ENCODE data around the gene CRADD. TPM values are rescaled to one million over a fixed set of nuclear protein-coding genes. Genes with fewer than 3 reads are reported as not detected.

The CRADD gene
- total and polyA plus RNA-seq, 2 of the 4 experiments (the other 2 are of a cell fraction) = 11.1 to 14.0 TPM

GRCh38 chr12:93751864-93752610, 74.9 kb downstream of the CRADD start:
- Histone ChIP-seq H3K27me3 (ENCODE audit: control insufficient read depth, insufficient read depth, low read length) (no peaks in the 10 kb centered on the region; the same call in 1 of the 2 replicates), H3K36me3 (ENCODE audit: control insufficient read depth, insufficient read depth, low read length) (no peaks in the 10 kb centered on the region), H2AK5ac (ENCODE audit: low read depth, low read length) (peak overlapping the region; percentile 41; the same call in 1 of the 2 replicates), H3K18ac (ENCODE audit: low read depth, low read length) (peak overlapping the region; percentile 87), H3K56ac (ENCODE audit: extremely low read depth, insufficient read depth, low read length) (no peak overlapping the region), H3K4me1 (ENCODE audit: control insufficient read depth, insufficient read depth, low read length) (peaks cover 10% of the 10 kb centered on the region), H3K9me1 (ENCODE audit: insufficient read depth, low read length) (0 out of 2 replicates have a peak, but pooled peaks cover 5% of the 10 kb centered on the region), H2BK20ac (ENCODE audit: low read depth, low read length) (peak overlapping the region; percentile 30), H3K27ac (ENCODE audit: insufficient read depth, low read length) (peak overlapping the region; percentile 86), H2BK5ac (ENCODE audit: low read depth, low read length, poor library complexity, severe bottlenecking) (peak overlapping the region; percentile 67), H3K9me3 (ENCODE audit: control insufficient read depth, insufficient read depth, low read length) (peaks cover 10% of the 10 kb centered on the region), H3K9ac (ENCODE audit: low read depth, low read length) (no peak overlapping the region), H2BK120ac (ENCODE audit: low read depth, low read length) (peak overlapping the region; percentile 73), H4K8ac (ENCODE audit: low read depth in 2 of 2, low read length in 2 of 2) (peak overlapping the region; percentile 20 to 63; a peak in 3 of 4 replicates), H3K4ac (ENCODE audit: low read depth, low read length) (peak overlapping the region; percentile 57; the same call in 1 of the 2 replicates), H3K79me1 (ENCODE audit: low read depth in 1 of 2, low read length in 2 of 2) (peaks cover 0 to 2% of the 10 kb centered on the region in 2 experiments; a peak in 2 of 4 replicates), H3K14ac (replicated peaks; ENCODE audit: low read depth, low read length) (peak overlapping the region; percentile 39; the same call in 1 of the 2 replicates), H3K4me2 (ENCODE audit: low read depth, low read length) (peak overlapping the region; percentile 23), H4K20me1 (ENCODE audit: insufficient read depth, low read length) (peaks cover 4% of the 10 kb centered on the region), H2BK15ac (ENCODE audit: low read depth, low read length) (peak overlapping the region; percentile 43; the same call in 2 of the 3 replicates), H2AFZ (replicated peaks; ENCODE audit: low read length, poor library complexity) (no peak overlapping the region), H4K91ac (ENCODE audit: insufficient read depth, low read depth, low read length) (peak overlapping the region; percentile 60; the same call in 1 of the 2 replicates), H4K5ac (ENCODE audit: low read depth, low read length) (peak overlapping the region; percentile 54), H2AK9ac (replicated peaks; ENCODE audit: low read depth, low read length, poor library complexity) (no peak overlapping the region), H3K4me3 (ENCODE audit: insufficient read depth, low read depth, low read length) (no peak overlapping the region), H3K23ac (ENCODE audit: low read depth, low read length) (no peak overlapping the region; the same call in 1 of the 2 replicates)
- 85% methylated on average over 4 of the region's 6 CpGs; no CpG with 5 or more reads in 1 of the 2 experiments for WGBS, 2 experiments (ENCODE audit: extremely low coverage in 2 of 2, insufficient read length in 1 of 2)
- intact Hi-C loops (cut with micrococcal nuclease) = no loop called here
- TF ChIP-seq SMC3 (IDR thresholded peaks at IDR 0.05; ENCODE audit: low read depth, low read length) (no peak), USF2 (IDR thresholded peaks at IDR 0.05; ENCODE audit: low read depth, low read length) (no peak), MXI1 (IDR thresholded peaks at IDR 0.05; ENCODE audit: borderline replicate concordance, low read depth, low read length) (no peak), BHLHE40 (IDR thresholded peaks at IDR 0.05; ENCODE audit: low read depth, low read length) (peak; percentile 59), NFE2L2 (IDR thresholded peaks at IDR 0.05; ENCODE audit: low read depth, low read length) (no peak), POLR2A (IDR thresholded peaks at IDR 0.05; ENCODE audit: low read depth, low read length) (no peak), FOS (IDR thresholded peaks at IDR 0.05; ENCODE audit: low read depth, low read length) (peak; percentile 59; the same call in 1 of the 2 replicates), MAFK (IDR thresholded peaks at IDR 0.05; ENCODE audit: low read depth, low read length) (peak; percentile 35; the same call in 1 of the 2 replicates), ELK1 (IDR thresholded peaks at IDR 0.05; ENCODE audit: borderline replicate concordance, low read depth, low read length) (no peak), MAZ (IDR thresholded peaks at IDR 0.05; ENCODE audit: borderline replicate concordance, low read depth, low read length) (no peak)
- TF ChIP-seq, protein P1, sequence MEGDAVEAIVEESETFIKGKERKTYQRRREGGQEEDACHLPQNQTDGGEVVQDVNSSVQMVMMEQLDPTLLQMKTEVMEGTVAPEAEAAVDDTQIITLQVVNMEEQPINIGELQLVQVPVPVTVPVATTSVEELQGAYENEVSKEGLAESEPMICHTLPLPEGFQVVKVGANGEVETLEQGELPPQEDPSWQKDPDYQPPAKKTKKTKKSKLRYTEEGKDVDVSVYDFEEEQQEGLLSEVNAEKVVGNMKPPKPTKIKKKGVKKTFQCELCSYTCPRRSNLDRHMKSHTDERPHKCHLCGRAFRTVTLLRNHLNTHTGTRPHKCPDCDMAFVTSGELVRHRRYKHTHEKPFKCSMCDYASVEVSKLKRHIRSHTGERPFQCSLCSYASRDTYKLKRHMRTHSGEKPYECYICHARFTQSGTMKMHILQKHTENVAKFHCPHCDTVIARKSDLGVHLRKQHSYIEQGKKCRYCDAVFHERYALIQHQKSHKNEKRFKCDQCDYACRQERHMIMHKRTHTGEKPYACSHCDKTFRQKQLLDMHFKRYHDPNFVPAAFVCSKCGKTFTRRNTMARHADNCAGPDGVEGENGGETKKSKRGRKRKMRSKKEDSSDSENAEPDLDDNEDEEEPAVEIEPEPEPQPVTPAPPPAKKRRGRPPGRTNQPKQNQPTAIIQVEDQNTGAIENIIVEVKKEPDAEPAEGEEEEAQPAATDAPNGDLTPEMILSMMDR (conservative IDR thresholded peaks at IDR 0.05; ENCODE audit: low read depth, low read length) = no peak
- in situ Hi-C loops (cut with MboI; ENCODE audit: low sequenced_read_pairs) = loop anchor here (10.0 kb wide), 1 partner anchor 247 kb away; no protein-coding TSS in a partner anchor
- ATAC-seq (ENCODE audit: low read depth) (peak; percentile 99), DNase-seq (peak; percentile 97)
- CTCF ChIA-PET = interaction anchor here (0.6 to 1.2 kb wide), 6 partner anchors 10 to 165 kb away, joined by 3 to 5 read pairs (median 3); no protein-coding TSS in a partner anchor
- POLR2A ChIA-PET (ENCODE audit: unreplicated experiment) = no interaction called here
- no TSS peak for BruUV-seq (replicated peaks)
- dilution Hi-C loops (cut with HindIII; ENCODE audit: low sequenced_read_pairs, unreplicated experiment) = no loop called here

Data from IMR-90 (cell line).